Activated T-cell treated with anti-CD3 and anti-CD28 coated beads for 1 hour (primary cell): ENCODE results near the gene DMAC2.
"Not testable (repeated sequence)": the region's sequence is repeated elsewhere in the genome, so short reads cannot be mapped to it uniquely, and the experiment has no call there.

Experiments used
- DNase-seq: peaks from one replicate; pipeline ENCODE4 v3.0.0-alpha.2; 2020; ENCODE audit warnings: low read depth

Gene DMAC2

DNA sequence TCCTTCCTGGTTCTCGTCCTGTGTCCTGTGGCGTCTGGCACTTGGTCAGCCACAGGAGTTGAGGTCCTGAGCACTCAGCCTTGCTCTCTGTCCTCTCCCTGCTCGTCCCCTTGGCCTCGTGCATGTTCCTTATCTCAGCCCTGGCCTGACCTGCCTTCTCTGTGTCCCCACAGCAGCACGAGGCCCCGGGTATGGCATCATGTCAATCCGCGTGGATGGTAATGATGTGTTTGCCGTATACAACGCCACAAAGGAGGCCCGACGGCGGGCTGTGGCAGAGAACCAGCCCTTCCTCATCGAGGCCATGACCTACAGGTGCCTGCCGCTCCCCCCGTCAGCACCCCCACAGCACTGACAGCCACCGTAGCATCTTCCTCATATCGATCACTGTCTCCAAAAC is 17.3 kb downstream of the DMAC2 start:
- no peak for DNase-seq

DNA sequence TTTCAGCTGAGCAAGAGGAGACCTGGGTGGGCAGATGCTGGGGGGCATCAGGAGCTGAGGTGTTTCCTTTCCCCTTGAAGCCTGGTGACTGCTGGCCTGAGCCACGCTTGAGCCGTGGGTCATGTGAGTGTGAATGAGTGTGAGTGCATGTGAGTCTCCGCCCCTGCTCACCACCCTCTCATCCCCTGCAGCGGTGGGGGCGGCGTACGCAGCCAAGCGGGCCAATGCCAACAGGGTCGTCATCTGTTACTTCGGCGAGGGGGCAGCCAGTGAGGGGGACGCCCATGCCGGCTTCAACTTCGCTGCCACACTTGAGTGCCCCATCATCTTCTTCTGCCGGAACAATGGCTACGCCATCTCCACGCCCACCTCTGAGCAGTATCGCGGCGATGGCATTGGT is 17.7 kb downstream of the DMAC2 start:
- no peak for DNase-seq

DNA sequence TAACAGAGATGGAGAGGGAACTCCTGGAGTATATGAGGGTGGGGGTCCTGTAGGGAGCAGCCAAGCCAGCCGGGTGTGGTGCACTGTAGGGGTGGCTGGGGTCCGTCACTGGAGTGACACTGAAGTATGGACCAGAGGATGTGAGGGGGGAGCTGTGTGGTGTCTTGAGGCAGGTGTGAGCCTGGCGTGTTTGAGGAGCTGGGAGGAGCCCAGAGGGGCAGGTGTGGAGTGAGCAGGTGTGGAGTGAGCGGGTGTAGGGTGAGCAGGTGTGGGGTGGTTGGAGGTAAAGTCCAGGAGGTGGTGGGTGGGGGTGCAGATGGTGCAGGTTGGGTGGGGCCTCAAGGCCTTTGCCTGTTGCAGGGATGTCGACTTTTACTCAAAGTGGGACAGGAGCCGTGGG is 18.4 kb downstream of the DMAC2 start:
- no peak for DNase-seq

DNA sequence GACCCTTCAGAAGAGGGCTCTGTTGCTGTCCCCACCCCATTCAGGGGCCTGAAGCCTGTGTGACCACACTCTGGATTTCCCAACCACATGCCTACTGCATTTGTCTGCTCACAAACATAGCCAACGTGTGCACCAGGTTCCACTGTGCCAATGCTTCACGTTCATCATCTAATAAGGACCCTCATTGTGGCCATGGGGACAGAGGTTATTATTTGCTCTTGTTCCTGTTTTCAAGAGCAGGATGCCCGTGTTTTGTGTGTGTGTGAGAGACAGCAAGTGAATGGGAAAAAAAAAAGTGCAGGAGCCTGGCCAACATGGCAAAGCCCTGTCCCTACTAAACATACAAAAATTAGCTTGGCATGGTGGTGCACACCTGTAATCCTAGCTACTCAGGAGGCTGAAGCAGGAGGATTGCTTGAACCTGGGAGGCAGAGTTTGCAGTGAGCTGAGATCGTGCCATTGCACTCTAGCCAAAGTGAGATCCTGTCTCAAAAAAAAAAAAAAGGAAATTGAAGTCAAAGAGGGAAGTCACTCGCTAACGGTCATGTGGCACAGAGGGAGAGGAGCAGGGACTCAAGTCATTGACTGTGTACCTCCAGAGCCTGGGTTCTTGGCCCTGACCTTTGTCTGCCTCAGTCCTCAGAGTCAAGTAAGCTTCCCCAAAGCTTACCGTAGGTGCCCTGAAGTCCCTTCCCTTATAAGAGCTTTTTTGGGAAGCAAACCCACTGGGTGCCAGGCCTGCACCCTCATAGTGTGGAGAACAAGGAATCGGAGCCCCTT is 19.4 kb downstream of the DMAC2 start:
- DNase-seq, result no peak

DNA sequence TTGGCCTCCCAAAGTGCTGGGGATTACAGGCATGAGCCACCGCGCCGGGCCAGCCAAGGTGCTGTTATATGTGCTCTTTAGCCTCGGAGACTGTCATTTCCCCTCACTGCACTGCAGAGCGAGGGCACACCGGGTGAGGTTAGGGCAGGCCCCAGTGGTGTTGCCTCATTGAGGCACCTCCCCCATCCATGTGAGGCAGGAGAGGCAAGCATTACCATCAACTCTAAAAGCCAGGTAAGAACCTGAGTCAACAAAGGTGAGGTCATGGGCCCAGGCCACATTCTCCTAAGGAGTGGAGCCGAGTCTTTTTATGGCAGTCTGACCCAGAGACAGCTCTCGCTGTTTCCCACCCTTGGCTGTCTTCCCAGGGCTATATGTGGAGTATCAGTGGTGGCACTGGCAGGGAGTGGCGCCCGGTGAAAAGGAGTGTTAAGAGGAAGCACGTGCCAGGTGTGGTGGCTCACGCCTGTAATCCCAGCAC is 23.5 kb downstream of the DMAC2 start:
- no peak for DNase-seq

DNA sequence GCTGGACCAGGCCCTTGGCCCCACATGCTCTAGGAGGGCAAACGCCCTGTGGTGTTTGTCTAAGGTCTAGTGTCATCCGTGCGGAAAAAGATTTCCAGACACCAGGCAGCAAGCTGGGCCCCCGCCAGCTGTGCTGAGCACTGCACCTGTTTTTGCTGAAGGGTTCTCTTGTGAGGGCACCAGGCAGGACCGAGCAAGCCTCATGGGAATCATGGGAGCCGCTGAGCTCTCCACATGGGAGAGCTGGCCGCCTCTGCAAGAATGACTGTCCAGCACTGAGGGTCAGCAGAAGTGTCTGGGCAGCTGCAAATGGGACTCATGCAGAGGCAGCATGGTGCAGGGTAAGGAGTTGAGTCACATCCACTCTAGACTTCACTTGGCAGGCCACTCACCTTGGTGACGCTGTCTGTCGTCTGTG is 24.5 kb downstream of the DMAC2 start:
- DNase-seq, result no peak

DNA sequence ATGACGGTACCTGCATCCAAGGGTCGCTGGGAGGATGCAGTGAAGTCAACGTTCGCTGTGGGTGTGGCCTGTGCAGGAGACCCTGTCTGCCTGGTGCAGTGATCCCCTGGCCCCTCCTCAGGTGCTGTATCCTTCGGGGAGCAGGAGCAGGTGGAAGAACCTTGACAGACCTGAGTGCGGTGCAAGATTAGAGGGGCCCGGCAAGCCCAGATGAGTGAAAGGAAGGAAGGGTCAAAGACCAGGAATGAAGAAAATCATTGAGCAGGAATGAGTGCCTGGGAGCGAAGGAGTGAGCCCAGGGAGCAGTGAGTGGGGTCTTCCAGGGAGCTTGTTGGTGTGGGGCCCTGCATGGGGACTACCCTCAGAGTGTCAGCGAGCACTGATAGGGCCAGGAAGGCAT is 25.3 kb downstream of the DMAC2 start:
- DNase-seq, result no peak

DNA sequence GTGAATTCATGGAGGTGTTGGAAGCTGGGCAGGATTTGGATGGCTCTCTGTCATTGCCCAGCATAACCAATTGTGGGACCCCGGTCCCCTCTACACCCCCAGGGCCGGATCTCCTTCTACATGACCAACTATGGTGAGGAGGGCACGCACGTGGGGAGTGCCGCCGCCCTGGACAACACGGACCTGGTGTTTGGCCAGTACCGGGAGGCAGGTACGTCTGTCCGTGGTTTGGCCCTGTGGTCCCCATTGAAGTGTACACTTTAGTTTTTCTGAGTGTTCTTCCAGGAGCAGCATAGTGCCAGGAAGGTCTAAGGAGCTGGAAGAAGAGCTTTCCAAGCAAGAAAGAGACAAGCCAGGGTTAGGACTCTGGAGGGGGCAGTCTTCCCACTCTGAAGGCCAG is 25.8 kb downstream of the DMAC2 start:
- DNase-seq, result no peak

DNA sequence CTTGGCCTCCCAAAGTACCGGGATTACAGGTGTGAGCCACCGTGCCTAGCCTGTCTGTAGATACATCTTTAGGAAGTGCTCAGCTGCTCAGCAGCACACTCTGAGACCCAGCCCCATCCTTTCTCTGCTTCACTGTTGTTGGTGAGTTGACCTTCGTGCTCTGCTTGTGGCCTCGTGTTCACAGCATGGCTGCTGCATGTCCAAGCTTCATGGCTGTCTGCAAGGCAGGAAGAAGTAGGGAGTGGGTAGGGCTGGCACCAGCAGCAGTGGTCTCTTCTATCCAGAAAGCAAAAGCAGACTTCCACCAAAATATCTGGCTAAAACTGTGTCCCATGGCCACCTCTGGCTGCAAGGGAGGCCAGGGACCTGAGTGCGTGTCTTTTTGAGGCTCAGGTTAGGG is 26.8 kb downstream of the DMAC2 start:
- no peak for DNase-seq

DNA sequence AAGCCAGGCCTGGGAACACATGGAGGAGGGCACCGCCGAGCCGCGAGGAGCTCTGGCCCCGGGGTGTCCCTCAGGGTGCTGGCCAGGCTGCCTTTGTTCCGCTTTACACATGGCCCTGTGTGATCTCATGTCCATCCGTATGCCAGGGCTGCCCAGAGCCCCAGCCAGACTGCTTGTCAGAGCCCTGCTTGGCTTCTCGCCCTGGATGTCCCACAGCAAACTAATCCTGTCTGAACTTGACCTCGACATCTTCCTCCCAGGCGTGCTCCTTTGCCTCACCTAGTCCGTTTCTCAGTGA is 27.8 kb downstream of the DMAC2 start:
- DNase-seq, result no peak

DNA sequence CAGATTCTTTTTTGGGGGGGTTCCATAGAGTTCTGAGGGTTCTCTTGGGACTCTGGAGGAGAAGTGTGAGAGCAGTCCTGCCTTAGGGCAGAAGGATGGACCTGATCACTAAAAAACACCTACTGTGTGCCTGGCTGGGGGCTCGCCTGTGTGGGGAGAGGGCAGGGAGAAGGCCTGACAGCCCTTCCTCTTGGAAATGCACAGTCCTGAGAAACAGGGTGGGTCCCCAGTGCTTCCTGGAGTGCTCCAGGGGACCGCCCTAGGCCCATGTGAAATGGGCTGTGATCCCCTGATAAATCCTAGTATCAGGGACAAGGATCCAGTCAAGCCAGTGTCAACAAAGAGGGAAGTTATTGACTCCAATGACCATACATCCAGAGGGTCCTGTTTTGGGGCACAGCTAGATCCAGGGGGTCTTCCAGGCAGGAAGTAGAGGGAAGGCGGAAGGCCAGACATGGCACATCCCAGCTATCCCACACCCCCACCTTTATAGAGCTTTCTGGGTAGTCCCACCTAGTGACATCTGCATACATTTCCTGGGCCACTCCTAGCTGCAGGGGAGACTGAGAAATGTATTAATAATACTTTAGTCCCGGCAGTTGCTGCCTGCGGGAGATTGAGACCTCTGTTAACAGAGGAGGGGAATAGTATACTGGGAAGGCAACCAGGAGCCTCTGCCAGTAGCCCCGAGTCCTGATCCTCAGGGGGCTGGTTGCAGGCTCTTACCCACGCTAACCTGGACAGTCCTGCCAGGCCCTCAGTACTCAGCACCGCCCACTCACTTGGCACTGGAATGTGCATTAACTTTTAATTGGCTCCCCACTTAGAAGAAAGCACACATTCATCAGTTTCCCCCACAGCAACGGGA is 28.4 kb downstream of the DMAC2 start:
- DNase-seq, result no peak

DNA sequence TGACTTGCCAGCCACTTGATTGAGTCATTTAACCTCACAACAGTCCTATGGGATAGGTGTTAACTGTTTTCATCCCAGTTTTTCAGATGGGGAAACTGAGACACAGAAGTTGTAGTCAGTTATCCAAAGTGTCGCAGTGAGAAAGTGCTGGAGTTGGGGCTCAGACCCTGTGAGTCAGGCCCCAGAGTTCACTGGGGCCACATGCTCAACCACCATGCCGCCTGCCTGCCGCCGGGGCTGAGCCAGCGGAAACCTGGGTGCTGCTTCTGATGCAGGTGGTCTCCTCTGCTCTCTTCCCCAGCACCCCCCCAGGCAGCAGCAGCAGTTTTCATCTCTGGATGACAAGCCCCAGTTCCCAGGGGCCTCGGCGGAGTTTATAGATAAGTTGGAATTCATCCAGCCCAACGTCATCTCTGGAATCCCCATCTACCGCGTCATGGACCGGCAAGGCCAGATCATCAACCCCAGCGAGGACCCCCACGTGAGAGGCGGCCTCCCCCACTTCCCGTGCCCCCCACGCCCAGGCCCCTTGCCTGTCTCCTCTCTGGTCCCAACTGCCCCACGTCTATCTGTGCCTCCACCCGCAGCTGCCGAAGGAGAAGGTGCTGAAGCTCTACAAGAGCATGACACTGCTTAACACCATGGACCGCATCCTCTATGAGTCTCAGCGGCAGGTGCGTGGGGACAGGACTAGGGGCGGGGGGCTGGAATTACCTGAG is 29.2 kb downstream of the DMAC2 start:
- DNase-seq, result no peak

DNA sequence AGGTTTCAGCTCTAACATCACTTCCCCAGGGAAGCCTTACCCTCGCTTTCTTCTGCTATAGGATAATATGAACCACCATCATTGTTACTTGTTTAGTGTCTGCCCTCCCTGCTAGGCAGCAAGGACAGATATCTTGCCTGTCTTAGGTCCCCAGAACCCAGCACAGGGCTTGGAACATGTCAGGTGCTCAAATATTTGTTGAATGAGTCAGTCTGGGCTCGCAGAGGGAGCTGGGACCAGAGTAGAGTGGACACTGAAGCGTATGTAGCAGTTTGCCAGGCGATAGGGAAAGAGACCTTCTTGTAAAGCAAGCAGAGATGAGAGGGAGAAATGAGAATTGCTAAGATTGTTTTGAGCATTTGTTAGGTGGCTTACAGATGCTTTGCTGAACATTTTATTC is 30.4 kb downstream of the DMAC2 start:
- no peak for DNase-seq

DNA sequence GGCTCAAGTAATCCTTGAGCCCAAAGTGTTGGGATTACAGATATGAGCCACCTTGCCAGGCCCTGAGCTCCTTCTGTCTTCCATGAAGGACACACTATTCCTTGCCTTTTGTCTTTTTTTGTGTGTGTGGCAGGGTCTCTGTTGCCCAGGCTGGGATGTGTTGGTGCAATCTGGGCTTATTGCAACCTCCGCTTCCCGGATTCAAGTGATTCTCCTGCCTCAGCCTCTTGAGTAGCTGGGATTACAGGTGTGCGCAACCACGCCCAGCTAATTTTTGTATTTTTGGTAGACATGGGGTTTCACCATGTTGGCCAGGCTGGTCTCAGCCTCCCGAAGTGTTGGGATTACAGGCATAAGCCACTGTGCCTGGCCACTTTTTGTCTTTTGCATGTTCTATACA is 30.9 kb downstream of the DMAC2 start:
- not testable (repeated sequence) for DNase-seq

DNA sequence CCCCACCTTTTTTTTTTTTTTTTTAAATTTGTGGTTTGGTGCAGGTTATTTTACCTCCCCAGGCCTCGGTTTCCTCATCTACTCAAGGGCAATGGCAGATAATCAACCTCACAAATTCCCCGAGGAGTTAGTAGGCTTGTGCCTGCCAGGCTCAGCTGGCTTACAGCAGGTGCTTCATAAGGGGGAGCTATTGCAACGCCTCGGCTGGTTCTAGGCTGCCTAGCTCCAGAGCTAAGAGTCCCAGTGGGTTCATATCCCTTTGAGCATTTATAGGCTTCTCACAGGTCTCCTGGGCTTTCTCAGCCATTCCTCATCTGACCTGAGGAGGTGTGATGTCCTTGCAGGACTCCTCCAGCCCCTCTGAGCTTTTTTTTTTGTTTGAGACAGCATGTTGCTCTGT is 31.5 kb downstream of the DMAC2 start:
- DNase-seq, result no peak

DNA sequence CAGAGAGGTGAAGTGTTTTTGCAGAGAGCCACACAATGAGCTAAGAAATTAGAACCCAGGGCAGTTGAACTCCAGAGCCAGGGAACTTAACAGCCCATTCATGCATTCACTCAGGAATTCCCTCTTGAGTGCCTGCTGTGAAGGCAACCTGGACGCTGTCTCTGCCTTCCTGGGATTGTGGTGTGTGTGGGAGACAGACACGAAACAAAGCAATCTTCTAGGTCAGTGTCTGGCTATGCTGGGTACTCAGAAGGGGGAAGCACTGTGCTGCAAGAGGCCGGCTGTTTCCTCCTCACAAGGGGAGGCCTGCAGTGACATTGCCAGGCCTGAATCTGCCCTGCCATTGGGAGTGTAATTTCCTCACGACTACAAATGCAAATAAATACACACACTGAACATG is 32.4 kb downstream of the DMAC2 start:
- no peak for DNase-seq

DNA sequence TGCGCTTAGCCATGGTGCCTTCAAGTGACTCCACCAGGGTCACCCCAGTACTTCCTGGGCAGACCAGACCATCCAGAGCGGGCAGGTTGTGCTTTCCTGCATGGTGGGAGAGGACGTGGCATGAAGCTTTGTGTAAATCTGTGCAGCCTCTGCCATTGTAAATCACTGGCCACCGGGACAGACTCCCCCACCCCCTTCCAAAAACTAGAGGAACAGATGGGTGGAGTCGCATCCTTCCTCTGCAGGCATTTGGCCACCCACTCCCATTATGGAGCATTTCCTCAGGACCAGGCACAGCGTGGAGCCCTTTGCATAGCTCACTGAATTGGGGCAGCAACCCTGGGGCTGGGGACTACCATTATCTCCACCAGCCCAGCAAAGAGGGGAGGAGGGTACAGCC is 33.9 kb downstream of the DMAC2 start:
- no peak for DNase-seq

DNA sequence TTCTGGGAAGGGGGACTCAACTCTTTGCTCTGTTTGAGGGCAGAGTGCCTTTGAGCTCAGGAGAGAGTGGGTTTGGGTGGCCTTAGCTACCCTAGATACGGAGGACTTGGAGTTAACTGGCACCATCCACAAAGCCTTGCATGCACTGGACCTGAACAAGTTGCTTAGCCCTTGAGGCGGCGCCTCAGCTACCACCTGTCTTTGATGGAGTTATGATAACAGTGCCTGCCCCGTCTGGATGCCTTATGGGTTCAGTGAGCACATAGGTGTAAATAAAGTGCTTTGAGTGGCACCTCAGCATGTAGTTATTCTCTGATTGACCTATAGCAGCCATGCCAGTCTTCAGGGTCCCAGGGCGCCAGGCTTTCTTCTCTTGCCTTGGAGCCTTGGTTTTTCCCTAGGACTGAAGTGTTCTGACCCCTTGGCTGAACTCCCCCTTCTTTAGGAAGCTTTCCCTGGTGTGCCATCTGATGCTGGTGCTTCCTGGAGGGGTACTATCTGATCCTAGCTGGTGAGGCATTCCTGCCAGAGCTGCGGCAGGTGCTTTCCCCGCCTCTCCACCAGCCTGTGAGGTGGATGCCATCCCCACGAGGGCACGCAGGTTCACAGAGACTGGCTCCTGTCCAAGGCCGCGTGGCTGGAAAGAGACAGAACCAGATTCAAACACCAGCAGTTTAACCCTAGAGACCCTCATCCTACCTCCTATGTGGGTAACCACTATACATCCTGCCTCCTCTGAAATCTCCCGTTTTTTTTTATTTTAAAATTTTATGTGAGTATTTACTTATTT is 36.3 kb downstream of the DMAC2 start:
- no peak for DNase-seq

DNA sequence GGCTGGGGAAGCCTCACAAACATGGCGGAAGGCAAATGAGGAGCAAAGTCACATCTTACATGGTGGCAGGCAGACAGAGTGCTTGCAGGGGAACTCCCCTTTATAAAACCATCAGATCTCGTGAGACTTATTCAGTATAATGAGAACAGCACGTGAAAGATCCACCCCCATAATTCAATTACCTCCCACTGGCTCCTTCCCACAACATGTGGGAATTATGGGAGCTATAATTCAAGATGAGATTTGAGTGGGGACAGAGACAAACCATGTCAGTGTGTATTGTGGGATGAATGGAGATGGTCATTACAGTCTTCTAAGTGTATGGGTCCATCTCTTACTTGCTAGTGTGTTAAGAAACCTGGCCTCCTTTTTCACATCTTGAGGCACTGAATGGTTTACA is 37.7 kb downstream of the DMAC2 start:
- DNase-seq, result no peak

DNA sequence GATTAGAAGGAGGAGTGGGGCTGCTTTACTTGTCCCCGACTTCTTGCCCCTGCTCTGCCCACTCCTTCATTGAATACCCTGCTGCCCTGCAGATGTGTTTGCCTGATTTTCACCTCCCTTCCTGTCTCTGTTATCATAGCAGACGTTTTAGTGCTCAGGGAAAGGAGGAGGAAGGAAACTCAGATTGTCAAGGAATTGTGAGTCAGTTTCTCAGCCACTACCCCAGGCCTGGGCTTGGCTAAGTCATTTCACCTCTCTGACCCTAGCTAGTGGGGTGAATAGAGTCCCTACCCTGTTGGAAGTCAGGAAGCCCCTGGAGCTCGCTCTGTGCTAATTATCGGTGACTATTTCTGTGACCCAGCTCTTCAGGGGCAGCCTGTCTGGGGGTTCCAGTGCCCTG is 38.2 kb downstream of the DMAC2 start:
- no peak for DNase-seq

DNA sequence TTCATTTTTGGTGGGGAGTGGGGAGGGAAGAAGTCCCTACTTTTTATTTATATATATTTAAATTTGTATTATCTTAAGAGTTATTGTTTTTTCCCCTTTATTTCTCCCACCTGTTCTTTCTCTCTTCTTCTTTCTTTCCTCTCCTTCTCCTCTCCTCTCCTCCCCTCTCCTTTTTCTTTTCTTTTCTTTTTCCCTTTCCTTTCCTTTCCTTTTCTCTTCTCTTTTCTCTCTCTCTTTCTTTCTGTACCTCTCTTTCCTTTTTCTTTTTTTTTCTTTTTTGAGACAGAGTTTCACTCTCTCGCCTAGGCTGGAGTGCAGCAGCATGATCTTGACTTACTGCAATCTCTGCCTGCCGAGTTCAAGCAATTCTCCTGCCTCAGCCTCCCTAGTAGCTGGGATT is 40.2 kb downstream of the DMAC2 start:
- DNase-seq, result no peak

DNA sequence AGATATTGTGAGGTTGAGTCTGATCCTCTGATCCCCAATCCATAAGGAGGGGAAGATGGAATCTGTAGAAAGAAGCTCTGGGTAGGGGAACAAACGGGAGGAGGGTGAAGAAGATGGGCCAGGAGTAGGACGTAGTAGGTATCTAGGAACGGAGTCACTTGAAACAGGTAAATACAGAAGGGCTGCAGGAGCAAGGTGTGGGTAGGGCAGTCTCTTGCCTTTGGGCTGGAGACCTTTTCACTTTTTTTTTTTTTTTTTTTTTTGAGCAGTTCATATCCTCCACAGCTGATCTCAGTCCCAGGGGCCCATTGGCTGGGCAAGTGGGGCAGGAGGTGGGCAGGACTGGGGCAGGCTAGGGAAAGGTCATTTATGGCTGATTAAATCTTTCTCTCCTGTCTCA is 40.6 kb downstream of the DMAC2 start:
- DNase-seq, result no peak
